Measurements from ENCODE around the gene SAP130. TPM values are rescaled to one million over a fixed set of nuclear protein-coding genes. Genes with fewer than 3 reads are reported as not detected.

SAP130 gene
- total RNA-seq, 1 donor from 2014 or later: 3.4 TPM

GRCh38 chr2:127893494-127893893, 134.4 kb downstream of the SAP130 start:
- DNase-seq (ENCODE audit: low read depth in 2 of 2): no peak

DNA sequence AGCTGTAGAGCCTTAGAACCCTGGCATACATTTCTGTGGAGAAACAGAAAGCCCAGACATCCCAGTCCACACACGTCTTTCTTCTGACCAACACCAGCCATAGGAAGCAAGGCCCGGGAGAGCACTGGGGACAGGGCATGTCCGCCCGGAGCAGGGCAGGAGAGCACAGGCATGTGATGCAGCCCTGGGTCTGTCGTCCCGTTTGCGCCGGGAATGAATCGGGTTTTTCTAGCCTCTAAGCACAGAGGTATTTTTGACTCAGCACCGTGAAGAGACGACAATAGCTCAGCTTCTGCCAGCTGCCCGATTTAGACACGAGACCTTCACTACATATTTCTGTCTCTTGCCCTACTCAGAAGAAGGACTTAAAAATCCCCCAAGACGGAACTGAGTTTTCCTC, 134.8 kb downstream of the SAP130 start:
- DNase-seq (ENCODE audit: low read depth in 2 of 2): no peak

DNA sequence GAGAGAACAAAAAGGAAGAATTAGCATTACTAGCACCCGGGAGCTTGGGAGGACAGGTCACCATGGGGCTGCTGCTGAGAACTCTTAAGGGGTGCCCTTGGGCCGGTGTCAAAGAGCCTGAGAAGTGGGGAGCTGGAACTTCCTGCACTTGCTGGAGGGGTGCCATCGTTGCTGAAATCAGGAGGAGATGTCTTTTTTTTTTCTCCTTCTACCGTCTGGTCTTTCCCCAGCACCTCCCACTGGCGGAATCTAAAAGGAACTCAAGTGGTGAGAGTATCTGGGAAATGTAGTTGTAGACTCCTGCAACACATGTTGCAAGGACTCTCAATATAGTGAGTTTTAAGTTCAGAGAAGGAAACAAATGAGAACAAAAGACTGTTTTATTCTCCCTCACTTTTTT, 136.0 kb downstream of the SAP130 start:
- DNase-seq (ENCODE audit: low read depth in 2 of 2): no peak

Other genes starting within 250 kb of the SAP130 start
- 16.1 and 20.8 TPM in 2 replicates for gene WDR33, start 216.9 kb downstream of the SAP130 start, total RNA-seq
- gene POLR2D, start 169.9 kb downstream of the SAP130 start, total RNA-seq: 16.1 and 22.6 TPM in 2 replicates
- 10.2 and 18.7 TPM in 2 replicates for gene AMMECR1L, start 142.1 kb downstream of the SAP130 start, total RNA-seq
- 39.2 and 45.6 TPM in 2 replicates for gene UGGT1, start 63.1 kb upstream of the SAP130 start, total RNA-seq

Measured in lung microvascular endothelial cell (primary cell).